Endometrial microvascular endothelial cells (primary cell): ENCODE results near the gene PIAS3. TPM values are rescaled to one million over a fixed set of nuclear protein-coding genes. Genes with fewer than 3 reads are reported as not detected.

Source experiments
- total RNA-seq: library from RNA; depleted of rRNA; stranded (reverse); fragments of >200 nt; gene quantifications from one replicate; pipeline ENCODE4 v1.2.3, GENCODE V29; 2015; ENCODE audit errors: inconsistent ontology term

The PIAS3 gene
- total RNA-seq, 1 donor from 2014 or later = 40.0 TPM

Other genes with a start within 250 kb of the PIAS3 start
- not detected for gene PDZK1, start 151.7 kb downstream of the PIAS3 start, total RNA-seq
- gene CD160, start 139.6 kb downstream of the PIAS3 start, total RNA-seq = not detected
- 13.0 TPM for gene RNF115, start 35.0 kb downstream of the PIAS3 start, total RNA-seq
- gene POLR3C, start 34.9 kb downstream of the PIAS3 start, total RNA-seq = 30.4 TPM
- 5.4 TPM for gene NUDT17, start 13.5 kb downstream of the PIAS3 start, total RNA-seq
- gene ANKRD35, start 26.8 kb upstream of the PIAS3 start, total RNA-seq = 0.93 TPM
- 5.0 TPM for gene ITGA10, start 51.0 kb upstream of the PIAS3 start, total RNA-seq
- gene PEX11B, start 59.6 kb upstream of the PIAS3 start, total RNA-seq = 39.3 TPM
- 224 TPM for gene RBM8A, start 68.4 kb upstream of the PIAS3 start, total RNA-seq
- gene LIX1L, start 98.9 kb upstream of the PIAS3 start, total RNA-seq = 46.2 TPM
- 0.46 TPM for gene ANKRD34A, start 105.5 kb upstream of the PIAS3 start, total RNA-seq
- 11.2 TPM for gene POLR3GL, start 105.6 kb upstream of the PIAS3 start, total RNA-seq
- 60.7 TPM for gene TXNIP, start 137.5 kb upstream of the PIAS3 start, total RNA-seq
- gene HJV, start 162.7 kb upstream of the PIAS3 start, total RNA-seq = not detected